Measurements from ENCODE around the gene FCMR. TPM values are rescaled to one million over a fixed set of nuclear protein-coding genes. Genes with fewer than 3 reads are reported as not detected.

FCMR gene
- total and polyA plus RNA-seq, 2 experiments from 2014 or later, result 0.84 TPM; not detected in 1

- no peaks in the 10 kb centered on the region for H3K36me3 ChIP-seq (ENCODE audit: insufficient read depth)
- H3K27me3 ChIP-seq (ENCODE audit: insufficient read depth), result no peaks in the 10 kb centered on the region
- peaks cover 14% of the 10 kb centered on the region for H3K9me2 ChIP-seq (ENCODE audit: insufficient read depth)
- H3K4me1 Mint-ChIP-seq, result no peaks in the 10 kb centered on the region
- H4K20me1 ChIP-seq (replicated peaks; ENCODE audit: insufficient read depth), result no peaks in the 10 kb centered on the region
- no peaks in the 10 kb centered on the region for H3K36me3 Mint-ChIP-seq (ENCODE audit: low read depth)
- 0 out of 2 replicates have a peak within 1 kb of the TSS, but pooled peaks have one; percentile 28 for H2AFZ ChIP-seq
- H3K27me3 Mint-ChIP-seq (ENCODE audit: insufficient read depth, low read depth, poor library complexity), result no peaks in the 10 kb centered on the region
- H3F3A ChIP-seq (replicated peaks; ENCODE audit: low read depth), result no peaks in the 10 kb centered on the region
- H3K4me1 ChIP-seq (ENCODE audit: insufficient read depth), result no peaks in the 10 kb centered on the region
- H3K27ac ChIP-seq (ENCODE audit: low read depth), result no peak within 1 kb of the TSS
- ATAC-seq (no peak), DNase-seq (ENCODE audit: low spot score) (no peak)
- H3K27ac Mint-ChIP-seq, result no peak within 1 kb of the TSS
- no peaks in the 10 kb centered on the region for H3K79me2 ChIP-seq (replicated peaks; ENCODE audit: insufficient read depth)
- H3K9me3 Mint-ChIP-seq, result no peaks in the 10 kb centered on the region
- no peak within 1 kb of the TSS for H3K4me3 Mint-ChIP-seq
- H3K4me3 ChIP-seq, result no peak within 1 kb of the TSS
- no peak for TF ChIP-seq JUNB (IDR thresholded peaks at IDR 0.05; ENCODE audit: unreplicated experiment)
- no peak for TF ChIP-seq EZH2phosphoT487 (IDR thresholded peaks at IDR 0.05; ENCODE audit: unreplicated experiment)
- no peak for TF ChIP-seq POLR2AphosphoS5 (IDR thresholded peaks at IDR 0.05; ENCODE audit: low read depth)
- TF ChIP-seq ZNF114 (CRISPR knock-in tag; IDR thresholded peaks at IDR 0.05), result no peak
- no peak for TF ChIP-seq NANOG (IDR thresholded peaks at IDR 0.05; ENCODE audit: borderline replicate concordance)
- no peak for TF ChIP-seq REST (IDR thresholded peaks at IDR 0.05; ENCODE audit: unreplicated experiment)
- no peak within 1 kb of the TSS for H3K4me2 ChIP-seq
Observed at GRCh38 chr1:206946261-206946660, 24.5 kb upstream of the FCMR start, which contains the start of gene PIGR. Gene PIGR, minus strand, starts transcription at chr1:206946466. Its CDS starts 5,935 bp downstream, at chr1:206940531.

GRCh38 chr1:206945779-206946178 lies 24.0 kb upstream of the FCMR start:
- H3K27me3 Mint-ChIP-seq (ENCODE audit: insufficient read depth, low read depth, poor library complexity), result peaks cover under 1% of the 10 kb centered on the region
- H3K27me3 ChIP-seq (ENCODE audit: insufficient read depth), result no peaks in the 10 kb centered on the region
- ATAC-seq, result no peak
- no peak for TF ChIP-seq ZNF462 (CRISPR knock-in tag; IDR thresholded peaks at IDR 0.05)
- TF ChIP-seq CREB1 (CRISPR knock-in tag; IDR thresholded peaks at IDR 0.05; ENCODE audit: low read depth), result no peak
- no peak for TF ChIP-seq NANOG (IDR thresholded peaks at IDR 0.05; ENCODE audit: borderline replicate concordance)
- no peak for TF ChIP-seq REST (IDR thresholded peaks at IDR 0.05; ENCODE audit: unreplicated experiment)
- TF ChIP-seq EZH2 (IDR thresholded peaks at IDR 0.05; ENCODE audit: low read depth, unreplicated experiment), result no peak

More at GRCh38 chr1:206945779-206946178, 24.0 kb upstream of the FCMR start:
- Histone ChIP-seq H3K27ac (ENCODE audit: low read depth) (no peak overlapping the region), H3F3A (replicated peaks; ENCODE audit: low read depth) (no peaks in the 10 kb centered on the region), H3K4me1 (ENCODE audit: insufficient read depth) (no peaks in the 10 kb centered on the region), H3K79me2 (replicated peaks; ENCODE audit: insufficient read depth) (no peaks in the 10 kb centered on the region), H3K9me2 (ENCODE audit: insufficient read depth) (peaks cover 14% of the 10 kb centered on the region), H3K36me3 (ENCODE audit: insufficient read depth) (no peaks in the 10 kb centered on the region), H3K4me3 (no peak overlapping the region), H2AFZ (no peak overlapping the region), H4K20me1 (replicated peaks; ENCODE audit: insufficient read depth) (no peaks in the 10 kb centered on the region), H3K4me2 (no peak overlapping the region)
- no peak for DNase-seq (ENCODE audit: low spot score)
- Mint-ChIP-seq H3K4me3 (no peak overlapping the region), H3K27ac (no peak overlapping the region), H3K9me3 (no peaks in the 10 kb centered on the region), H3K4me1 (no peaks in the 10 kb centered on the region), H3K36me3 (ENCODE audit: low read depth) (no peaks in the 10 kb centered on the region)
